Measurements from ENCODE around the gene CNTN5. TPM values are rescaled to one million over a fixed set of nuclear protein-coding genes. Genes with fewer than 3 reads are reported as not detected.

The CNTN5 gene
- total RNA-seq, 1 experiment from 2014 or later = not detected

DNA sequence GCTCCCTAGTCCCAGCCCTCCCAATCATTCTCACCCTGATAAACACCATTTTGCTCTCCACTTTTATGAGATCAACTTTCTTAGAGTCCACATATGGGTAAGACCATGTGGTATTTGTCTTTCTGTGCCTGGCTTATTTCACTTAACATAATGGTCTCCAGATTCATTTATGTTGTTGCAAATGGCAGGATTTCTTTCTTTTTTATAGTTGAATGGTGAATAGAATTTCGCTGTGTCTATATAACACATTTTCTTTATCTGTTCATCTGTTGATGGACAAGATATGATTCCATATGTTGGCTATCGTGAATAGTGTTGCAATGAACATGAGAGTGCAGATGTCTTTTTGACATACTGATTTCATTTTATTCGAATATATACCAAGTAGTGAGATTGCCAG is 1298.9 kb downstream of the CNTN5 start:
- TF ChIP-seq, protein P1, sequence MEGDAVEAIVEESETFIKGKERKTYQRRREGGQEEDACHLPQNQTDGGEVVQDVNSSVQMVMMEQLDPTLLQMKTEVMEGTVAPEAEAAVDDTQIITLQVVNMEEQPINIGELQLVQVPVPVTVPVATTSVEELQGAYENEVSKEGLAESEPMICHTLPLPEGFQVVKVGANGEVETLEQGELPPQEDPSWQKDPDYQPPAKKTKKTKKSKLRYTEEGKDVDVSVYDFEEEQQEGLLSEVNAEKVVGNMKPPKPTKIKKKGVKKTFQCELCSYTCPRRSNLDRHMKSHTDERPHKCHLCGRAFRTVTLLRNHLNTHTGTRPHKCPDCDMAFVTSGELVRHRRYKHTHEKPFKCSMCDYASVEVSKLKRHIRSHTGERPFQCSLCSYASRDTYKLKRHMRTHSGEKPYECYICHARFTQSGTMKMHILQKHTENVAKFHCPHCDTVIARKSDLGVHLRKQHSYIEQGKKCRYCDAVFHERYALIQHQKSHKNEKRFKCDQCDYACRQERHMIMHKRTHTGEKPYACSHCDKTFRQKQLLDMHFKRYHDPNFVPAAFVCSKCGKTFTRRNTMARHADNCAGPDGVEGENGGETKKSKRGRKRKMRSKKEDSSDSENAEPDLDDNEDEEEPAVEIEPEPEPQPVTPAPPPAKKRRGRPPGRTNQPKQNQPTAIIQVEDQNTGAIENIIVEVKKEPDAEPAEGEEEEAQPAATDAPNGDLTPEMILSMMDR (IDR thresholded peaks at IDR 0.05; ENCODE audit: unreplicated experiment) = no peak
- H3K27me3 Mint-ChIP-seq (ENCODE audit: insufficient read depth, unreplicated experiment) = peaks cover 21% of the 10 kb centered on the region

DNA sequence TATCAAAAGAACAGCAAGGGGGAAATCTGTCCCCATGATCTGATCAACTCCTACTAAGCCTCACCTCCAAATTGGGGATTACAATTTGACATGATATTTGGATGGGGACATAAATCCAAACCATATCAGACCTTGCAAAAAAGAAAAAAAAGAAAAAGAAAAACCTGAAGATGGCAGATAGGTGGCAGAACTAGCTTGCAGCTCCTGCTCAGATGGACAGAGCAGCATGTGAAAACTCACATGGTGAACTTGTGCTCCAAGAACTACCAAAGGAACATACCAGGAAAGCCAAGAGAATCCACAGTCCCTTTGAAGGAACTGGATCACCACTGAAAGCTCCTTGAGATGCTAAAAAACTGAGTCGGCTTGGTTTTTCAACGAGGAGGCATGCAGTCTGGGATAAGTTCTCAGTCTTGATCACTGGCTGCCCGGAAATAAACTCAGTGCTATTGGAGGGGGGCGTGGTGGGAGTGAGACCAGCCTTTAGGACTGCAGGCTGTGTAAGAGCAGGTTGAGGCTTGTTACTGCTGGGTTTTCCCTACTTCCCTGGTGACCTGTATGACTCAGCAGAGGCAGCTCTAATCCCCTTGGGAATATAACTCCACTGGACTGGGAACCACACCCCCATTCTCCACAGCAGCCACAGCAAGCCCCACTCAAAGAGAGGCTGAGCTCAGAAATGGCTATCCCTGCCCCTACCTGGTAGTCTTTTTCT is 1308.0 kb downstream of the CNTN5 start:
- BruUV-seq (replicated peaks) = no TSS peak
- Mint-ChIP-seq H3K27me3 (ENCODE audit: insufficient read depth, unreplicated experiment) (peaks cover 32% of the 10 kb centered on the region), H3K9me3 (ENCODE audit: unreplicated experiment) (no peaks in the 10 kb centered on the region), H3K27ac (ENCODE audit: low read depth, unreplicated experiment) (no peak overlapping the region), H3K36me3 (ENCODE audit: insufficient read depth, unreplicated experiment) (no peaks in the 10 kb centered on the region), H3K4me3 (ENCODE audit: unreplicated experiment) (no peak overlapping the region), H3K4me1 (ENCODE audit: insufficient read depth, unreplicated experiment) (peaks cover 9% of the 10 kb centered on the region)
- CTCF ChIA-PET = interaction anchor here (0.6 to 1.0 kb wide), 4 partner anchors 19 to 246 kb away, joined by 3 to 5 read pairs (median 4); no protein-coding TSS in a partner anchor
- DNase-seq (ENCODE audit: unreplicated experiment) = peak; percentile 80
- POLR2A ChIA-PET = interaction anchor here (0.8 kb wide), 1 partner anchor 11 kb away, joined by 4 read pairs; no protein-coding TSS in a partner anchor
- intact Hi-C loops (cut with micrococcal nuclease) = no loop called here
- TF ChIP-seq, protein P1 (IDR thresholded peaks at IDR 0.05; ENCODE audit: unreplicated experiment) = no peak

More for the DNA sequence above, 1298.9 kb downstream of the CNTN5 start:
- Mint-ChIP-seq H3K4me1 (ENCODE audit: insufficient read depth, unreplicated experiment) (no peaks in the 10 kb centered on the region), H3K4me3 (ENCODE audit: unreplicated experiment) (no peak overlapping the region), H3K36me3 (ENCODE audit: insufficient read depth, unreplicated experiment) (no peaks in the 10 kb centered on the region), H3K27ac (ENCODE audit: low read depth, unreplicated experiment) (no peak overlapping the region), H3K9me3 (ENCODE audit: unreplicated experiment) (no peaks in the 10 kb centered on the region)
- intact Hi-C loops (cut with micrococcal nuclease) = no loop called here
- no peak for DNase-seq (ENCODE audit: unreplicated experiment)
- ChIA-PET POLR2A (no interaction called here), CTCF (no interaction called here)
- no TSS peak for BruUV-seq (replicated peaks)

DNA sequence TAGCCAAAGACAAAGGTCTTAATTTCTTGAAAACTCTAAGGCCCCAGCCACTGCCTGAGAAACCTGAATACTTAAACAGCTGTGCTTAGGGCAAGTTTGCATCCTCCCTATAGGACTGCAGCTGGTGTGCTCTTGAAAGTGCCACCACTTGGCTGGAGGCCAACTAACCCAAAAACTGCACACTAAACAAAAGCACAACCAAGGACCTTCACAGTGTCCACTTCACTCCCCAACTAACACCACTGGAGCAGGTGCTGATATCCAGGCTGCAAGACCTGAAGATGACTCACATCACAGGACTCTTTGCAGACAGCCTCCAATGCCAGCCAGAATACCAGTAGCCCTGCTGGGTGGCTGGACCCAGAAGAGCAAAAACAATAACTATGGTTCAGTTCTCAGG is 1308.6 kb downstream of the CNTN5 start:
- Mint-ChIP-seq H3K27me3 (ENCODE audit: insufficient read depth, unreplicated experiment) (peaks cover 26% of the 10 kb centered on the region), H3K27ac (ENCODE audit: low read depth, unreplicated experiment) (no peak overlapping the region), H3K9me3 (ENCODE audit: unreplicated experiment) (no peaks in the 10 kb centered on the region), H3K4me3 (ENCODE audit: unreplicated experiment) (no peak overlapping the region), H3K4me1 (ENCODE audit: insufficient read depth, unreplicated experiment) (peaks cover 9% of the 10 kb centered on the region), H3K36me3 (ENCODE audit: insufficient read depth, unreplicated experiment) (no peaks in the 10 kb centered on the region)
- peak; percentile 43 for DNase-seq (ENCODE audit: unreplicated experiment)
- ChIA-PET POLR2A (interaction anchor here (0.8 kb wide), 1 partner anchor 10 kb away, joined by 4 read pairs; no protein-coding TSS in a partner anchor), CTCF (interaction anchor here (0.7 to 0.8 kb wide), 2 partner anchors 19 to 245 kb away, joined by 3 to 4 read pairs; no protein-coding TSS in a partner anchor)
- intact Hi-C loops (cut with micrococcal nuclease) = no loop called here
- BruUV-seq (replicated peaks) = no TSS peak
- TF ChIP-seq, protein P1 (IDR thresholded peaks at IDR 0.05; ENCODE audit: unreplicated experiment) = no peak

DNA sequence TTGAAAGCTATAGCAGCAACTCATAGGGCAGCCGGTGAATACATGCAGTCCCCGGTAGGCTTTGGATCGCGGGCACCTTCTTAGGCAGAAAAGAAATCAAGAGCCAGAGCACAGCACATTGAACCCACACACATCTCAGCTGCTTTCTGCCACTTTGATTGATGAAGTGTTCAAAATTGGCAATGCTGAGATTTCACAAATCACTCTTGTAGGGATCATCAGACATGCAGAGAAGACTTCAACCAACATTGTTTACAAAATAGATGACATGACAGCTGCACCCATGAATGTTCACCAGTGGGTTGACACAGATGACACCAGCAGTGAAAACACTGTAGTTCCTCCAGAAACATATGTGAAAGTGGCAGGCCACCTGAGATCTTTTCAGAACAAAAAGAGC is 1316.1 kb downstream of the CNTN5 start:
- BruUV-seq (replicated peaks) = no TSS peak
- POLR2A ChIA-PET = no interaction called here
- peaks cover 20% of the 10 kb centered on the region for H3K27me3 Mint-ChIP-seq (ENCODE audit: insufficient read depth, unreplicated experiment)
- no peaks in the 10 kb centered on the region for H3K4me1 Mint-ChIP-seq (ENCODE audit: insufficient read depth, unreplicated experiment)
- no peak overlapping the region for H3K4me3 Mint-ChIP-seq (ENCODE audit: unreplicated experiment)
- H3K9me3 Mint-ChIP-seq (ENCODE audit: unreplicated experiment) = no peaks in the 10 kb centered on the region
- intact Hi-C loops (cut with micrococcal nuclease) = no loop called here
- H3K27ac Mint-ChIP-seq (ENCODE audit: low read depth, unreplicated experiment) = no peak overlapping the region
- no peaks in the 10 kb centered on the region for H3K36me3 Mint-ChIP-seq (ENCODE audit: insufficient read depth, unreplicated experiment)
- DNase-seq (ENCODE audit: unreplicated experiment) = no peak
- TF ChIP-seq, protein P1 (IDR thresholded peaks at IDR 0.05; ENCODE audit: unreplicated experiment) = no peak
- CTCF ChIA-PET = interaction anchor here (0.5 to 1.1 kb wide), 3 partner anchors 12 to 241 kb away, joined by 3 to 4 read pairs (median 3); no protein-coding TSS in a partner anchor

Measured in MCF 10A (cell line).